IMR-90 (cell line): ENCODE data around the gene NRP2.

Experiments used
- BHLHE40 ChIP-seq: fragments of 150-350 bp; IDR thresholded peaks from 2 replicates; pipeline ENCODE4 v1.6.1; 2016; ENCODE audit warnings: mild to moderate bottlenecking, low read depth, low read length
- CEBPB ChIP-seq: IDR thresholded peaks from 2 replicates; pipeline ENCODE4 v1.6.1; 2012; ENCODE audit warnings: low read depth, low read length, improper control_type of control experiment
- CHD1 ChIP-seq: IDR thresholded peaks from 2 replicates; pipeline ENCODE4 v1.6.1; 2012; ENCODE audit warnings: low read depth, low read length, improper control_type of control experiment
- CTCF ChIP-seq: conservative IDR thresholded peaks from 2 replicates; pipeline ENCODE4 v1.5.1; 2012; ENCODE audit warnings: mild to moderate bottlenecking, low read depth, low read length, improper control_type of control experiment
- MAFK ChIP-seq: IDR thresholded peaks from 2 replicates; pipeline ENCODE4 v1.6.1; 2012; ENCODE audit warnings: low read depth, low read length, improper control_type of control experiment
- MAZ ChIP-seq: IDR thresholded peaks from 2 replicates; pipeline ENCODE4 v1.6.1; 2012; ENCODE audit warnings: low read depth, mild to moderate bottlenecking, low read length, improper control_type of control experiment, moderate library complexity, borderline replicate concordance
- NFE2L2 ChIP-seq: fragments of 150-350 bp; IDR thresholded peaks from 2 replicates; pipeline ENCODE4 v1.6.1; 2016; ENCODE audit warnings: low read depth, mild to moderate bottlenecking, low read length
- POLR2A ChIP-seq: IDR thresholded peaks from 2 replicates; pipeline ENCODE4 v1.6.1; 2012; ENCODE audit warnings: mild to moderate bottlenecking, low read depth, low read length
- RAD21 ChIP-seq: IDR thresholded peaks from 2 replicates; pipeline ENCODE4 v1.6.1; 2012; ENCODE audit warnings: low read length, improper control_type of control experiment
- RCOR1 ChIP-seq: IDR thresholded peaks from 2 replicates; pipeline ENCODE4 v1.6.1; 2012; ENCODE audit warnings: mild to moderate bottlenecking, low read length, improper control_type of control experiment; ENCODE audit not compliant: insufficient replicate concordance
- RFX5 ChIP-seq: IDR thresholded peaks from 2 replicates; pipeline ENCODE4 v1.8.0; 2012; ENCODE audit warnings: low read depth, mild to moderate bottlenecking, low read length, moderate library complexity
- SMC3 ChIP-seq: fragments of 150-350 bp; IDR thresholded peaks from 2 replicates; pipeline ENCODE4 v1.6.1; 2016; ENCODE audit warnings: low read depth, mild to moderate bottlenecking, antibody characterized with exemption, low read length, moderate library complexity
- USF2 ChIP-seq: fragments of 150-350 bp; IDR thresholded peaks from 2 replicates; pipeline ENCODE4 v1.6.1; 2017; ENCODE audit warnings: mild to moderate bottlenecking, antibody characterized with exemption, low read length, low read depth
- TF ChIP-seq, protein P1 (sequence below): fragments of 150-350 bp; IDR thresholded peaks from 2 replicates; pipeline ENCODE4 v1.6.1; 2016; ENCODE audit warnings: low read depth, mild to moderate bottlenecking, low read length, moderate library complexity, borderline replicate concordance

GRCh38 chr2:205700331-205701132, 18.2 kb downstream of the NRP2 start:
- TF ChIP-seq POLR2A = peak; percentile 34; the same call in 1 of the 2 replicates
- TF ChIP-seq CTCF = no peak
- no peak for TF ChIP-seq NFE2L2
- TF ChIP-seq RCOR1 = no peak
- no peak for TF ChIP-seq USF2
- TF ChIP-seq MAZ = 0 out of 2 replicates have a peak, but pooled peaks have one; percentile 5
- TF ChIP-seq SMC3 = no peak
- TF ChIP-seq, protein P1, sequence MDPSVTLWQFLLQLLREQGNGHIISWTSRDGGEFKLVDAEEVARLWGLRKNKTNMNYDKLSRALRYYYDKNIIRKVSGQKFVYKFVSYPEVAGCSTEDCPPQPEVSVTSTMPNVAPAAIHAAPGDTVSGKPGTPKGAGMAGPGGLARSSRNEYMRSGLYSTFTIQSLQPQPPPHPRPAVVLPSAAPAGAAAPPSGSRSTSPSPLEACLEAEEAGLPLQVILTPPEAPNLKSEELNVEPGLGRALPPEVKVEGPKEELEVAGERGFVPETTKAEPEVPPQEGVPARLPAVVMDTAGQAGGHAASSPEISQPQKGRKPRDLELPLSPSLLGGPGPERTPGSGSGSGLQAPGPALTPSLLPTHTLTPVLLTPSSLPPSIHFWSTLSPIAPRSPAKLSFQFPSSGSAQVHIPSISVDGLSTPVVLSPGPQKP = no peak
- TF ChIP-seq RFX5 = no peak
- no peak for TF ChIP-seq RAD21
- no peak for TF ChIP-seq MAFK
- no peak for TF ChIP-seq CEBPB
- no peak for TF ChIP-seq CHD1
- no peak for TF ChIP-seq BHLHE40
